ENCODE measurements around the gene GAMT.
A peak's percentile ranks its signal among the peaks of the same experiment; 100 is the strongest.

Gene GAMT

GRCh38 chr19:1418951-1419738, 17.8 kb upstream of the GAMT start:
- DNase-seq (ENCODE audit: low read depth in 2 of 2): no peak

- no peak for DNase-seq (ENCODE audit: low read depth in 2 of 2)
These were observed 17.1 kb upstream of the GAMT start for GRCh38 chr19:1418496-1418775.

GRCh38 chr19:1417681-1418495, 16.5 kb upstream of the GAMT start:
- no peak for DNase-seq (ENCODE audit: low read depth in 2 of 2)

GRCh38 chr19:1417145-1417544, 15.8 kb upstream of the GAMT start:
- no peak for DNase-seq (ENCODE audit: low read depth in 2 of 2)

- DNase-seq (ENCODE audit: low read depth in 2 of 2): no peak
These were observed 14.9 kb upstream of the GAMT start for GRCh38 chr19:1416014-1416841.

- DNase-seq (ENCODE audit: low read depth in 2 of 2): no peak
These were observed 11.9 kb upstream of the GAMT start for GRCh38 chr19:1412995-1413800.

- no peak for DNase-seq (ENCODE audit: low read depth in 2 of 2)
These were observed 11.1 kb upstream of the GAMT start for GRCh38 chr19:1412323-1412923.

- DNase-seq (ENCODE audit: low read depth in 2 of 2): no peak
These were observed 10.2 kb upstream of the GAMT start for GRCh38 chr19:1411255-1412191.

GRCh38 chr19:1410789-1411188, 9.4 kb upstream of the GAMT start:
- no peak for DNase-seq (ENCODE audit: low read depth in 2 of 2)

GRCh38 chr19:1410136-1410786, 8.9 kb upstream of the GAMT start:
- no peak for DNase-seq (ENCODE audit: low read depth in 2 of 2)

- DNase-seq (ENCODE audit: low read depth in 2 of 2): no peak
These were observed 8.1 kb upstream of the GAMT start for GRCh38 chr19:1409204-1410005.

- peak in 1 of 2 donors; percentile 24 for DNase-seq (ENCODE audit: low read depth in 2 of 2)
These were observed 7.2 kb upstream of the GAMT start for GRCh38 chr19:1408300-1409203.

GRCh38 chr19:1407528-1408299, 6.4 kb upstream of the GAMT start, which contains the start of gene DAZAP1:
Gene DAZAP1, plus strand, starts transcription at chr19:1407586. Its CDS starts 188 bp downstream, at chr19:1407774.
- DNase-seq (ENCODE audit: low read depth in 2 of 2): no peak

- peak; percentile 97 to 99 for DNase-seq (ENCODE audit: low read depth in 2 of 2)
These were observed 5.6 kb upstream of the GAMT start for GRCh38 chr19:1406774-1407527.

GRCh38 chr19:1402411-1403070, 1.2 kb upstream of the GAMT start:
- no peak for DNase-seq (ENCODE audit: low read depth in 2 of 2)

- no peak for DNase-seq (ENCODE audit: low read depth in 2 of 2)
These were observed 511 bp upstream of the GAMT start for GRCh38 chr19:1401889-1402217.

Measured in stimulated activated CD8-positive, alpha-beta memory T cell treated with anti-CD3 and anti-CD28 coated beads, Interleukin-7, amount 100 ng/mL, for 1 hour (primary cell).